NCI-H2171 (cell line): ENCODE results near the gene FAM184A.

Experiments
- DNase-seq: peaks from one replicate; lab custom pipeline; 2025; lab: John Stamatoyannopoulos, UW

Gene FAM184A

GRCh38 chr6:119060255-119060907 lies 18.1 kb downstream of the FAM184A start:
- DNase-seq, result no peak

DNA sequence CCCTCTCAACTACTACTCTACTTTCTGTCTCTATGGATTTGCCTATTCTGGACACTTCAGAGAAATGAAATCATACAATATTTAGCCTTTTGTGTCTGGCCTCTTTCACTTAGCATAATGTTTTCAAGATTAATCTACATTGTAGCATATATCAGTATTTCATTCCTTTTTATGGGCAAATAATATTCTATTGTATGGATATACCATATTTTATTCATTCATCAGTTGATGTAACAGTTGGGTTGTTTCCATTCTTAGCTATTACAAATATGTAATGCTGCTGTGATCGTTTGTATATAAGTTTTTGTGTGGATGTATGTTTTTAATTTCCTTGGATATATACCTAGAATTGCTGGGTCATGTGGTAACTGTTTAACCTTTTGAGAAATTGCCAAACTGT lies 23.4 kb downstream of the FAM184A start:
- no peak for DNase-seq

DNA sequence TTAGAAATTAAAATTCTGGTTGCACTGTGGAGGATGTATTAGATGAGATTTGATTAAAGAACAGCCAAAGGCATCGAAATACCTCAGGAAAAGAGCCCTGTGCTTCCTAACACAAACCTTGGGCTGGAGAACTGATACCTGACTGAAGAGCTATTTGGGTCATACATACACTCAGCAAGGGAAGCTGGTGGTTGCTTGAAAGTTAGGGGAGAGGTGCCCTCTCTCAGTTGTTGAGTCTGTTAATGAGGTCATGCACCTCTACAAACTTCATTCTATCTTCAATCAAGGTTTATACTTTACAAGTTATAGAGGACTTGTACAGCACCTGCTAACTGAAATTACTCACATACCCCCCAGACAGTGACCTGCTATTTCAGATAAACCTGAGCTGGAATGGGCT lies 25.5 kb downstream of the FAM184A start:
- DNase-seq, result no peak

GRCh38 chr6:119052292-119052889 lies 26.1 kb downstream of the FAM184A start:
- no peak for DNase-seq

DNA sequence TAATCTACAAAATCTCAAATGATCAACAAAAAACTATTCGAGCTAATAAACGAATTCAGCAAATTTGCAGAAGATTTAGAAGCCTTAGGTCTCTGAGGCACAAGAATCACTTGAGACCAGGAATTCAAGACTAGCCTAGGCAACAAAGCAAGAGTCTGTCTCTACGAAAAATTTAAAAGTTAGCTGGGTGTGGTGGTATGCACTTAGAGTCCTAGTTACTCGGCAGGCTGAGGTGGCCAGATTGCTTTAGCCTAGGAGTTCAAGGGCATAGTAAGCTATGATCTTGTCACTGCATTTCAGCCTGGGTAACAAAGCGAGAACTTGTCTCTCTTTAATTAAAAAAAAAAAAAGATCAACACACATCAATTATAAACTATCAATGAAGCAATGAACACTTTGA lies 34.2 kb downstream of the FAM184A start:
- no peak for DNase-seq

DNA sequence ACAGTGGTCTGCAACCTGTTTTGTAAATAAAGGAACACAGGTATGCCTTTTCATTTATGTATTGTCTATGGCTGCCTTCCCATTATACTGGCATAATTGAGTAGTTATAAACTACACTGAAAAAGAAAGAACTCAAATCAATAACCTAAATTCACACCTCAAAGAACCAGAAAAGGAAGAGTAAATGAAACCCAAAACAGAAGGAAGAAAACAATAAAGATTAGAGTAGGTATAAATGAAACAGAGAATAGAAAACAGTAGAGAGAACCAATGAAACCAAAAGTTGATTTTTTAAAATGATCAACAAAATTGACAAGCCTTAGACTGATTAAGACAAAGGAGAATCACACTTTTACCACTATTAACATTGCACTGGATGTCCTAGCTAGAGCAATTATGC lies 34.7 kb downstream of the FAM184A start:
- no peak for DNase-seq

- no peak for DNase-seq
These were observed 35.2 kb downstream of the FAM184A start for GRCh38 chr6:119043265-119043664.

DNA sequence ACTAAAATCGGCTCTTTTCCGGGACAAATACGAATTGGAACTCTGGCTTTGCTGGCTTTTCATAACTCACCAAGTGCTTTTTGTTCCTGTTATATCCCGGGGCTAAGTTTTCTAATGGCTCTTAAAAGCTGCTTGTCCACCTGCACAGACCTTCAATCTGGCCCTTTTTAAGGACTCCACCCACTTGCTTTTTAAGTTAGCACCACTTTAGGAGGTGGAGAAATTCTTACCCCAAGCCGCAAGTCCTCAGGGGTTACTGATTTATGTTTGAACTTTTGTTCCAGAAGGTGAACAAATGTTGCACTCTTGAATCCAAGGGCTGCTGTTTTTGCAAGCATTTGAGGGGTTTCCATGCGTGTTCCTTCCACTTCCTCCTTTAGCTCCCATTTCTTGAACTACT lies 37.8 kb downstream of the FAM184A start:
- DNase-seq, result no peak

DNA sequence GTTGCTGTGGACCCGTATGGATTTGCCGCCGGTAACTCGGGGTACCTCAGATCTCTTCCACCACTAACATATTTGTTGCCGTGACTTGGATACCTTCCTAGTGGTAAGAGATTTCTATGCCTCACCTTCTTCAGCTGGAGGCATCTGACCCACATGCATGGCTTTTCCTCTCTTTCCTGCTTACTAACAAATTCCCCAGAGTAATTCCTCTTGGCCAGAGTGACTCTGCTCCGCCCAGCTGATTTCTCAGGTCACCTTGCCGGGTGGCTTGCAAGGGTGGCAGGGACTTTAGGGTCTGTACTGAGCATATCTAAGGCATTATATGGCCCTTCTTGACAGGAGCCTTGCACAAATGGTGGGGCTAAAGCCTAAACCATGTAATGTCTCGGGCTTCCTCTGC lies 38.2 kb downstream of the FAM184A start:
- DNase-seq, result no peak

- DNase-seq, result no peak
These were observed 40.4 kb downstream of the FAM184A start for GRCh38 chr6:119037941-119038623.

DNA sequence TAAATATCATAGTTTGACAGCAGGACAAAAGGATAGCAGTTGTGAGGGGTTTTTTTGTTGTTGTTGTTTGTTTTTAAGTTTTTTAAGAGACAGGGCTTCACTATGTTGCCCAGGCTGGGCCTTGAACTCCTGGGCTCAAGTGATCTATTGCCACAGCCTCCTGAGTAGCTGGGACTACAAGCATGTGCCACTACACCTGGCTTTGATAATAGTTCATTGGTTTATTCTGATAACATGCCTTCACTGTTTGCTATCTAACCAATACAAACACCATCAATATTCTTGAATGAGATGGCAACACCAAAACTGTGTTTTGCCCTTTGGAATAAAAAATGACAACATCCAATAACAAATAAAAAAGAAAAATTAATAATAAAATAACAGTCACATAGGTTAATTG lies 41.2 kb downstream of the FAM184A start:
- DNase-seq, result no peak

GRCh38 chr6:119036081-119036480 lies 42.4 kb downstream of the FAM184A start:
- no peak for DNase-seq

DNA sequence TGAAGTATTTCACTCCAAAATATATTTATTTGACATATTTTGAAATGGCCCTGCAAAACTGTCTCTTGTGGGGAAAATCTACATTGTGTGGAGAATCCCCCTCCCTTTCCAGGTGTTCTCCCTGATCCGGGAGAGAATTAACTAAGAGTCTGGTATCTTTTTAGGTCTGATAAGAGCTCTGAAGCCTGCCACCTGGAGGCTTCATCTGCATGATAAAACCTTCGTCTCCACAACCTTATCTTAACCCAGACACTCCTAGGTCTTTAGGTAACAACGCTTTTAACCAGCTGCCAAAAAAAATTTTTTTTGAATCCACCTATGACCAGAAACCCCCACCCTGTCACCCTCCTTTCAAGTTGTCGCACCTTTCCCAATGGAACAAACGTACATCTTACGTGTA lies 43.0 kb downstream of the FAM184A start:
- no peak for DNase-seq

DNA sequence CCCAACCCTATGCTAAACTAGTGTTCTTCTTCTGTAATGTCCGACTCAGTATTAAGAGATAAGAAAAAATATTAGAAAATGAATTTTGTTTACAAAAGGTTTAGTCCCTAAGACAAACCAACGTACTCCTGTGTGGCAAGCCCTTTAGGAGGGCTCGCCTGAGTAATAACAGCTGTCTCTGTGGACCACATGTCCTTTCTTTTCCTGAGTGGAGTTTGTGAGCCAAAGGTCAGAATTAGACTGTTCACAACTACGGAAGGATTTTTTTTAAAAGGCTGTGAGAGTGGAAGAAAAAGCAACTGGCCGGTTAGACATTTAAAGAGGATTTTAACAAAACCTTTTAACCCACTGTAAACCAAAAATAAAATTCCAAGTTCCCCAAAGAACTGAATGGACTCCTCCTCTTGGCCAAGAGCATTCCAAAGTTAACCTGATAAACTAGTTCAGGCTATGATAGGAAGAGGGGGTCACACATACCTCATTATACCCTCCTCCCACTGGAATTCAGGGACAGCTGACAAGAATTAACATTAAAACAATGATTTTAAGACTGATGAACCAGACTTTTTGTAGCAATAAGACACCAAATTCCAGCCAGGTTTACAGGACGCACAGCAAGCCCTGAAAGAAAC lies 43.5 kb downstream of the FAM184A start:
- no peak for DNase-seq

DNA sequence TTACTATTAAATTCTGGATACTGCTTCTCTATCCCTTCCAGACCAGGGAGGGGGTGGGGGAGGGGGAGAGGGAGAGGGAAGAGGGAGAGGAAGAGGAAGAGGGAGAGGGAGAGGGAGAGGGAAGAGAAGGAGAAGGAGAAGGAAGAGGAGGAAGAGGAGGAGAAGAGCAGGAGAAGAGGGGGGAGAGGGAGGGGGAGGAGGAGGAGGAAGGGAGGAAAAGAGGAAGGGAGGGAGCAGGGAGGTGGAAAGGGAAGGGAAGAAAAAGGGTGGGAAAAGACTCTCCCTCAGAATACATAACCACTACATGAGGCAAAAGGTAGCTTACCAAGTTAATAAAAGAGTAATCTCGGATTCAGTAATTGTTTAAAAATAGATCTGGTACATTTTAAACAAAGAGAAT lies 46.0 kb downstream of the FAM184A start:
- DNase-seq, result no peak

- DNase-seq, result no peak
These were observed 47.7 kb downstream of the FAM184A start for GRCh38 chr6:119030759-119031158.

DNA sequence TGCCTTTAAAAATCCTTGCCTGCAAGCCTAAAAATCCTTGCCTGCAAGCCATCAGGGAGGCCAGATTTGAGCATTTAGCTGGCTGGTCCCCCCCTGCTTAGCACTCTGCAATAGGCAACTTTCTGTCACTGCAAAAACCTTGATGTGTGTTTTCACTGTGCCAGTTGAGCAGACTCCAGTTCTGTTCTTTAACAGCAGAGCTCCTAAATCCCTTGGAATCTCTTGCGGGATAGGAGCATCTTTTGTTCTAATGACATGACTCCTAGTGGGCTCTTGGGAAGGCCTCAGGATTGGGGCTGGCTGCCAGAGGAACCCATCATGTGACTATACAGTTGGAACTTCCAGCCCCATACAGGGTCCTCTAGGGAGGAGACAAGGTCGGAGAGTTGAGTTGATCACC lies 50.4 kb downstream of the FAM184A start:
- DNase-seq, result no peak

DNA sequence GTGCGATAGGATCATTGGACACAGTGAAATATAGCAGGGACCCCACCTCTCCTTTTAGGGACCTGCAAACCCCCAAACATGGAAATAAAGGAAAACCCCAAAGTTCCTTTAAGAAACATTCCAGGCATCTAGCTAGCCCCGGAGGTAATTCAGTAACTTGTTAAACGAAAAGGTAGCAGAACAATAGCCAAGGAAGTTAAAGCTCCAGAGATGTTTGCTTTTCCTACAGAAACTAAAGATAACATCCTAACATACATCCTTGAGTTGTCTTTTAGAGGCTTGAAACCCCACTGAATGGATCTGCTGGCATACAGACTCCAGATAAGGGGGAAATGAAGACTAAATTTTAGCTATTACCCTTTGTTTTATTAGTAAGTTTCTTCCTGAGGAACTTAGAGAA lies 51.0 kb downstream of the FAM184A start:
- DNase-seq, result no peak

DNA sequence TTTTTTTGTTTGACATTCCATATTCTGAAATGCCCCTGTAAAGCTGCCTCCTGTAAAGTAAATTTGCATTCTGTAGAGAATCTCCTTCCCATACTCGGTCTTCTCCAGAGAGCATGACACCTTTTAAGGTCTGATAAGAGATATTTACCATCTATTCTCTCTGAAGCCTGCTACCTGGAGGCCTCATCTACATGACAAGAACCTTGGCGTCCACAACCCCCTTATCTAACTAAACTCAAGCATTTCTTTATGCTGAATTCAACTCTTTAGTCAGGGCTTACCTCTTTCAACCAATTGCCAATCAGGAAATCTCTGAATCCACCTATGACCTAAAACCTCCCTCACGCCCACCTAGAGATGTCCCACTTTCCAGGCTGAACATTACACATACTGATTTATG lies 51.6 kb downstream of the FAM184A start:
- no peak for DNase-seq

GRCh38 chr6:119025793-119026192 lies 52.7 kb downstream of the FAM184A start:
- DNase-seq, result no peak

- no peak for DNase-seq
These were observed 54.4 kb downstream of the FAM184A start for GRCh38 chr6:119024111-119024510.

DNA sequence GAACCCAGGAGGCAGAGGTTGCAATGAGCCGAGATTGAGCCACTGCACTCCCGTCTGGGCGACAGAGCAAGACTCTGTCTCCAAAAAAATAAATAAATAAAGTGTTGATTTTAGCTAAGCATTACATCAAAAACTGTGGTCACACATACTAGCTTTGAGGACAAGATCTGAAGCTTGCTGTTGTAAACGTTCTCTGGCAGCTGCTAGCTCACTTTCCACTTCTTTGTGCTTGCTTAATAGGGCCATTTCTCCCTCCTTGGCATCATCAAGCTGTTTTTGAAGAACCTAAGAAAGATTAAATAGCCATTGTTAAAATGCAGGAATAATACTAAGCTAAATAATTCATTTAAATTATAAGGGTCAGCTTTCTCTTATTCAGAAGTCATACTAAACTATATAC lies 55.7 kb downstream of the FAM184A start:
- DNase-seq, result no peak
